Kidney epithelial cell (primary cell): ENCODE data around the gene ST8SIA5. TPM values are rescaled to one million over a fixed set of nuclear protein-coding genes. Genes with fewer than 3 reads are reported as not detected.

Experiments
- DNase-seq: peaks from one replicate; pipeline ENCODE4 v3.0.0-alpha.2; 2010; ENCODE audit warnings: low read depth
- H3K27me3 ChIP-seq: 2 replicates; pipeline ENCODE4 v1.6.0; 2011; ENCODE audit warnings: low read length; ENCODE audit not compliant: control insufficient read depth, insufficient read depth
- H3K36me3 ChIP-seq: 2 replicates; pipeline ENCODE4 v1.5.1; 2011; ENCODE audit warnings: low read length; ENCODE audit not compliant: control insufficient read depth, insufficient read depth
- H3K4me3 ChIP-seq: 2 replicates; pipeline ENCODE4 v1.5.1; 2011; ENCODE audit warnings: low read depth, mild to moderate bottlenecking, control low read depth, low read length
- CTCF ChIP-seq: IDR thresholded peaks from 2 replicates; pipeline ENCODE4 v1.5.1; 2011; ENCODE audit warnings: mild to moderate bottlenecking, moderate library complexity, low read length, control low read depth, inconsistent platforms; ENCODE audit not compliant: insufficient read depth, poor library complexity, severe bottlenecking
- total RNA-seq: library from RNA; depleted of rRNA; stranded (reverse); fragments of >200 nt; gene quantifications from 2 replicates; pipeline ENCODE4 v1.2.3, GENCODE V29; 2015

The ST8SIA5 gene
- total RNA-seq, 1 donor from 2014 or later: under 0.01 TPM

GRCh38 chr18:46639386-46639785, 117.5 kb downstream of the ST8SIA5 start:
- Histone ChIP-seq H3K27me3 (peaks cover 6% of the 10 kb centered on the region), H3K4me3 (no peak overlapping the region), H3K36me3 (no peaks in the 10 kb centered on the region)
- no peak for DNase-seq
- no peak for TF ChIP-seq CTCF

- H3K27me3 ChIP-seq: peaks cover 5% of the 10 kb centered on the region
- no peaks in the 10 kb centered on the region for H3K36me3 ChIP-seq
- no peak for DNase-seq
- no peak for TF ChIP-seq CTCF
- no peak overlapping the region for H3K4me3 ChIP-seq
Measured at GRCh38 chr18:46636040-46636630, 120.7 kb downstream of the ST8SIA5 start.

- peak; percentile 16 for DNase-seq
Measured at GRCh38 chr18:46632401-46633071, 124.3 kb downstream of the ST8SIA5 start.

GRCh38 chr18:46630991-46631390, 125.9 kb downstream of the ST8SIA5 start:
- H3K27me3 ChIP-seq: peaks cover 3% of the 10 kb centered on the region
- DNase-seq: no peak
- no peaks in the 10 kb centered on the region for H3K36me3 ChIP-seq
- H3K4me3 ChIP-seq: no peak overlapping the region
- no peak for TF ChIP-seq CTCF

More at GRCh38 chr18:46632401-46633071, 124.3 kb downstream of the ST8SIA5 start:
- no peak for TF ChIP-seq CTCF
- peaks cover 3% of the 10 kb centered on the region for H3K27me3 ChIP-seq
- no peak overlapping the region for H3K4me3 ChIP-seq
- H3K36me3 ChIP-seq: no peaks in the 10 kb centered on the region

GRCh38 chr18:46630160-46630559, 126.7 kb downstream of the ST8SIA5 start:
- no peak for TF ChIP-seq CTCF
- peaks cover 2% of the 10 kb centered on the region for H3K27me3 ChIP-seq
- no peak overlapping the region for H3K4me3 ChIP-seq
- H3K36me3 ChIP-seq: no peaks in the 10 kb centered on the region
- DNase-seq: no peak

- TF ChIP-seq CTCF: no peak
- DNase-seq: no peak
Measured at GRCh38 chr18:46629361-46629760, 127.5 kb downstream of the ST8SIA5 start.

More at GRCh38 chr18:46629361-46629760, 127.5 kb downstream of the ST8SIA5 start:
- no peak overlapping the region for H3K4me3 ChIP-seq
- H3K27me3 ChIP-seq: peaks cover 2% of the 10 kb centered on the region
- no peaks in the 10 kb centered on the region for H3K36me3 ChIP-seq
